ENCODE results near the gene NAT8L.

The NAT8L gene

DNA sequence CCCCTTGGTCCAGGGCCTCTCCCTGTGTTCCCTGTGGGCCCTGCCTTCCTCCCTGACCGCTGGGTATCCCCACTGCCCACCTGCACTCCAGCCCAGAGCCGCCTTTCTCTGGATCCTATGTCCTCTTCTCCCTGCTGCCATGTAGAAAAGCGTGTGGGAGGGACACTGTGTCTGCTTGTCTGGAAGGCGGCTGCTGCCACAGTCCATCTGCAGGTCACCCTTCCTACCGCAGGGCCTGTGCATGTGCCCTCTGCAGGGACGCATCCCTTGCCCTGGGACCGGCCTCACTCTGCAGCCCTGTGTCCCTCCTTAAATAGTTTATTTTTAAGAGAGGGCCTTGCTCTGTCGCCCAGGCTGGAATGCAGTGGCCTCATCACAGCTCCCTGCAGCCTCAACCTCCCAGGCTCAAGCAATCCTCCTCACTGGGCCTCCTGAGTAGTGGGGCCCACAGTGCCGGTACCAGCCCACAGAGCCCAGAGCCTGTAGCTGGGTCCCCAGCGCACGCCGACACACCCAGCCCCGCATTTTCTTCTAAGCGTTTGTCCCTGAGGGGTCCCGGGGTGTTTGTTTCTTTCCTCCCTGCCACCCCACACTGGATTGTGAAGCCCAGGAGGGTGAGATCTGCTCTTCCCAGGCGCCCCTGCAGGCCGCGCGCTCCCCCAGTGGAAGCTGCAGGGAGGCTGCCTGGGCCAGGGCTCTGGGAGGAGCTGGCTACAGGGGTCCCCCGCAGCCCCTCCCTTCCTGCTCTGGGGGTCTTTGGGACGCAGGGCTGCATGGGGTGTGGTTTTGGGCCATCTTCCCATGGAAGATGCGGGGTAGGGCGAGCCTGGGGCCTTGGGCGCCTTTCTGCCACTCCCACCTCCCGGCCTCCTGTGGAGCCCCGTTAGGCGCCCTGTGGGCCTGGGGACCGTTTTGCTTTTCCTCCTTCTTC lies 12.8 kb upstream of the NAT8L start:
- no peak for DNase-seq

DNA sequence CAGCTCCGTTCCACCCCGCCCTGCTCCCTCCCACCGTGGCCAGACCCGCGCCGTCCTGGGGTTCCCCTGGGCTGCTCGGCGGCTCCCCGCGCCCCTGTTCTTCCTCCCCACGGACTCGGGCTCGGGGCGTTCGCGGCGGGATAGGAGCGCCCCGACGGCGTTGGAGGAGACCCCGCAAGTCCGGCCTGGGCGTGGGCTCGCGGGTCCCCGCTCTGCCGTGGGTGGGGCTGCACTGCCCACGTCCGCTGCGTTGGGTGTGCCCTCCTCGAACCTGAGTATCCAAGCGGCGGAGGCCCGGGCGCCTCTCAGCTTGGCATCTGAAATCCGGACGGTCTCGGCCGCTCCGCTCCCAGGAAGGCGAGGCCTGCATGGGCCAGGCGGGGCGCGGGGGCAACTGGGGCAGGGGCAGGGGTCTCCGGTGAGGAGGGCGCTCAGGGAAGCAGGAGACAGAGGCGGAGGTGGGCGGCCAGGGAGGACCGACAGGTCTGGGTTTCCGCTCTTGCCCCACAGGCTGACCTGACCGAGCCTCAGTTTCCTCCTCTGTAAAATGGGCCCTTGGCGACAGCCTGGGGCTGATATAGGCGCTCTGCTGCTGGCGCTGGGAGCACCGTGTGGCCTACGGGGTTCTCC lies 12.0 kb upstream of the NAT8L start:
- DNase-seq = no peak

DNA sequence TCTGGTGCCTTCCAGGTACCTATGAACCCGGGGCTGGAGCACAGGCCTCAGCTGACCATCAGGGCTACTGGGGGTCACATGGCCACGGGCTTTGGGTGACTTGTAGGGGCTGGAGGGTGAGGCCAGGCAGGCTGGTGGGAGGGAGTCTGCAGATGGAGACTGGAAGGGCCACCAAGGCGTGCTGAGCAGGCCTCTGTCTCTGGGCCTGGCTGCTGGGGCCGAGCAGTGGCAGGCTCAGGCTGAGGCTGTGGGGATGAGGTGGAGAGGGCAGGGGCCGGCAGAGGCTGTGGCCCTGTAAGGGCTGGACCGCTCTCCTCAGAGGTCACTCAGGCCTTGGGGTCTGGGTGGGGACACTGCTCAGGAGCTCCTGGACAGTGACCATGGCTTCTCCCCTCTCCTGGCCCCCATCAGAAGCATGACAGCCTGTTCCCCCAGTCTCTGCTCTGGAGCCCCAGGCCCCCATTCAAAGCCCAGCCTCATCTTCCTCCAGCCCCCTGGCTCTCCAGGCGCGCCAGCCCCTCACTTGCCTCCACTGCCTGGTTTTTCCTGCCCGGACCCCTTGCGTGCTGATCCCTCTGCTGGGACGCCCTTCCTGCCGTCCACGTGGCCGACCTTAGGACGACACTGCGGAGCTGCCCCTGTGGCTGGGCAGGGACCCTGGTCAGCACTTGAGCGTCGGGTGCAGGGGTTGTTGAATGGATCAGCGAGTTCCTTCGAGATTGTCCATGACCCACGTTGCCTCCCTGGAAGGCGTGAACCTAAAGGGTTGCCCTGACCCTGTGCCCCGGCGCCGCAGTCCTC lies 11.1 kb upstream of the NAT8L start:
- no peak for DNase-seq

DNA sequence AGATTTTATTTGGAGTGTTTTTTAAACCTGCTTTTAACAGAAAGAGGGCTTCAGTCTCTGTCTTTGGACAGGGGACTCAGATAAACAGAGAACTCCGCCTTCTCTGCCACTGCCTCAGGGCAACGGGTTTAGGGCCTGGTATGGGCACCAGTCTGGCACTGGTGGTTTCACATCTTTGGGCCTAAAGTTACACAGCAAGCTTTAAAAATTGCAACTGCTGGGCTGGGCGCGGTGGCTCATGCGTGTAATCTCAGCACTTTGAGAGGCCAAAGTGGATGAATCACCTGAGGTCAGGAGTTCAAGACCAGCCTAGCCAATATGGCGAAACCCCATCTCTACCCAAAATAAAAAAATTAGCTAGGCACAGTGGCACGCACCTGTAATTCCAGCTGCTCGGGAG lies 10.3 kb upstream of the NAT8L start:
- DNase-seq = no peak

DNA sequence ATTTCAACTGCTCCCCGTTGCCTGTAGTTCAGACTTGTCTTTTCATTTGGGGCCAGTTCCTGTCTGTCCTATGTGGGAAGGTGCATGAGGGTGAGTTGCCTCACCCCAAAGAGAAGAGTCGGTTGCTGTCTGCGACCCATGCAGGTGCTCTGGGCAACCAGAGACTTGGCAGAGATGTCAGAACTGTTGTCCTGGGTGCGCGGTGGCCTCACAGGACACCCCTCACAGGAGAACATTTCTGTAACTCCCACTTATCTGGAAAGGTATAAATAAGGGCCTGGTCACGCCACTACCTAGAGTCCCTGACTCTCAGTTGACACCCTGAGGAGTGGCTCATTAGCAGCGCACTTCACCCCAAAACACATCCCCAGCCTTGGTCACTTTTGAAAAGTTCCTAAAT lies 9.7 kb upstream of the NAT8L start:
- DNase-seq = no peak

DNA sequence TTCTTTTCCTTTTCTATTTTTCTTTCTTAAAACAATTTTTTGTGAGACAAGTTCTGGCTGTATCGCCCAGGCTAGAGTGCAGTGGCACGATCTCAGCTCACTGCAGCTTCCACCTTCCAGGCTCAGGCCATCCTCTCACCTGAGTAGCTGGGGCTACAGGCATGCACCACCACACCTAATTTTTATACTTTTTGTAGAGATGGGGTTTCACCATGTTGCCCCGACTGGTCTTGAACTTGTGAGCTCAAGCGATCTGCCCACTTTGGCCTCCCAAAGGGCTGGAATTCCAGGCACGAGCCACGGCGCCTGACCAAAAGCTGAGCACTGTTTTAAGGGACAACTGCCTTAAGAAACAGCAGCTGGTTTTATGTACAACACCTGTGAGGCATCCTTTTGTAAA lies 9.3 kb upstream of the NAT8L start:
- DNase-seq = no peak

DNA sequence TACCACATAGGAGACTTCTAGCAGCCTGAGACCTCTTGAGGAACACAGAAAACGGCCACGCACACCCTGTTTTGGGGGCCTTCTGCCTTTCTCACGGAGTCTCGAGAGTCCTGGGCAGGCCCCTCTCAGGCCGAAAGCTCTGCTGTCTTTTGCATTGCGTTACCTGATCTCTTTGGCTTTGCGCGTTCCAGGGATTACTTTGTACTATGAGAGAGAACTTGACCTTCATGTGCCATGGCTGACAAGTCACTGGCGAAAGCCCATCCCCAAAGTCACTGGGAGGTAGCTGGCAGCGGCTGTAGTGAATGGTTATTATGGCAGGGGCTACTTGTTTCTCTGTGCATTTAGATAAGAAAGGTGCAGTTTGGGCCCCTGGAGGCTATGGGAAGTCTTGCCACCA lies 8.0 kb upstream of the NAT8L start:
- DNase-seq = no peak

DNA sequence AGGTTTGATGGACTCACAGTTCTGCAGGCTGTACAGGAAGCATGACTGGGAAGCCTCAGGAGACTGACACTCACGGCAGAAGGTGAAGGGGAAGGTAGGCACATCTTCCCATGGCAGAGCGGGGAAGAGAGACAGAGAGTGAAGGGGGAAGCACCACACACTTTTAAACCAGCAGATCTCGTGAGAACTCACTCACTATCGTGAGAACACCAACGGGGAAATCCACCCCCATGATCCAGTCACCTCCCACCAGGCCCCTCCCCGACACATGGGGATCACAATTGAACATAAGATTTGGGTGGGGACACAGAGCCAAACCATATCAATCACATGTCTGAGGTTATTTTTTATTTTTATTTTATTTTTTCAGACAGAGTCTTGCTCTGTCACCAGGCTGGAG lies 4.9 kb upstream of the NAT8L start:
- DNase-seq = no peak

DNA sequence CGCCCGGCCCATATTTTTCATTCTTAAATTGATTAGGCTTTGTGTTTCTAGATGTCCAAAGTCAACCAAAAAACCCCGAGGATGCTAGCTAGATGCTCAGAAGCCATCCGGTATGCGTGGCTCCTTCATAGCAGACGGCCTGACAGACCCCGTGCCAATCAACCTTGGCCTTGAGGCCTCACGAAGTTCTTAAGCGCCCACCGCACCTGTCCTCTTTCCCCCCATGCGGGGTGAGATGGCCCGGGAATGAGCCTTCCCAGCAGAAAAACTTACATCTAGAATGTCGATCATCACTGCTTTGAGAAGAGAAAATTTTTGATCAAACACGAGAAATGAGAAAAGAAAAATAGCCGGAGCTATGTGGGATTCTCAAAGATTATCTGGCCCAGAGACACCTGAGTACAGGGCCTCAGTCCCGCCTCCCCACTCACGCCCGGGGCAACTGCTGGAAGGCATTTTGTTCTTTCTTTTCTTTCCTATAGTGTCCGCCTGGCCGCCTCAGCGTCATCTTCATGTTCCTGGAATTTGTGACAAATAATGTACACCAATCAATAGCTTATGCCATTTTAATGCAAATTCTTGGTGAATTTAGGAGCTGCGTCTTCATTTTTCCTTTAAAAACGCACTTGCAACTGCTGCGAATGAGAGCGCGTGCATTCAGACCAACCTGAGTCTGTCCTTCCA lies 1.6 kb upstream of the NAT8L start:
- no peak for DNase-seq

DNA sequence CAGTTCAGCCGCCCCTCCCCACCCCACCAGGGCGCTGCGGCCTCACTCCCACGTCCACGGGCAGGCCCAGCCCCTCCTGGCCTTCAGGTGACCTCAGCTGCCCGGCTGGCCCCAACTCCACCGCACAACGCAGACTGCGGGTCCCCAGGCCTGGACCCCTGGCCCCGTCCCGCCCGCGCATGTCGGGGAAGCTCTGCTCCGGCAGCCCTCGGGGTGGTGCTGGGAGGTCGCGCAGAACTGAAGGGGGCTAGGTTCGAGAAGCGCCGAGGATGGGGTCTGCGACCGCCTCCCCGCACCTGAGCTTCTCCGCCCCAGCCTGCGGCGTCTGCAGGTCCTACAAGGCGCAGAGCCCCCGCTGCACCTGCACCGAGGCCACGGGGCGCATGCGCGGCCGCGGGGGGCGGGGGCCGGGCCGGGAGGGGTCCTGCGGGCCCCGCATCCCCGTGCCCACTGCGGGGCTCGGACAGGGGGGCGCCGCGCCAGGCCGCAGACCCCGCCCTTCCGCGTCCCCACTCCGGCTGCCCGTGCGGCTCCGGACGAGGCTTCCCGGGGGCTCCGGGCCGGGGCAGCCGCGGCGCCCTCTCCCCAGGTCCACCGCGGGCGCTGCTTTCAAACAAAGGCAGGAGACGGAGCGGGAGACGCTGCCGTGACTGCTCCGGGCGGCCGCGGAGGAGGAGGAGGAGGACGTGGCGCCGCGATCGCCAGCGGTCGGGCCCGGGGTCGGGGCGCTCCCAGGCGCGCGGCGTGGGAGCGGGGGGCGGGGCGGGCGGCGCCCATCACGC lies 672 bp upstream of the NAT8L start:
- DNase-seq = no peak

DNA sequence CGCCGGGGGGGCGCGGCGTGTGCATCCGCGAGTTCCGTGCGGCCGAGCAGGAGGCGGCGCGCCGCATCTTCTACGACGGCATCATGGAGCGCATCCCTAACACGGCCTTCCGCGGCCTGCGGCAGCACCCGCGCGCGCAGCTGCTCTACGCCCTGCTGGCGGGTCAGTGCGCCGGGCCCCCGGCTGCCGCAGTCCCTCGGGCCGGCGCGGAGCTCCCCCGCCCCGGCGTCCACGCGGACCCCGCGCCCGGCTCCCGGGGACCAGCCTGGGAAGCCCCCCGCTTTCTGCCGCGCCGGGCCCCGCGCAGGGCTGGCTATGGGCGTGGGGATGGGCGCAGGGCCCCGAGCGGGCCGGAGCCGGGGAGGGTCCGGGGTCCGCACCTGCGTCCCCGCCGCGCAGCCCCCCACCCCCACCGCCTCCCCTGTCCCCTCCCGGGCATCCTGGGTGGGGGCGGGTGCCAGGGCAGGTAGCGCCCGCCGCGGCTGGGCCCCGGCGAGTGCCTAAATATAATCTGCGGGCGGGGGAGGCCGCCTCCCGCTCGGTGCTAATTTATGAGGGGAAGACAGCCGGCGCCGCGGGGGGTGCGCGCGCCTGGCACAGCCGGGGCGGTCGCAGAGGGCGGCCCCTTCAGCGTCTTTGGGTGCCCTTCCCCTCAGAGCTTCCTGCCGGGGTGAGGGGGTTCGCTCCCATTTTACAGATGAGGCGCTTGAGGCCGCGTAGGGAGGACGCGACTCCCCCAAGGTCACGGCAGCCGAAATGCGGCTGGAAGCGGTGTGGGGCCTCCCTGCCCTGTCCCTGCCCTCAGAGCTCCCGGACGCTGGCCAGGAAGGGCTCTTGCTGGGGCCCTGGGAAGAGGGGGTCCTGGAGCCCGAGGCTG lies 837 bp downstream of the NAT8L start:
- no peak for DNase-seq

DNA sequence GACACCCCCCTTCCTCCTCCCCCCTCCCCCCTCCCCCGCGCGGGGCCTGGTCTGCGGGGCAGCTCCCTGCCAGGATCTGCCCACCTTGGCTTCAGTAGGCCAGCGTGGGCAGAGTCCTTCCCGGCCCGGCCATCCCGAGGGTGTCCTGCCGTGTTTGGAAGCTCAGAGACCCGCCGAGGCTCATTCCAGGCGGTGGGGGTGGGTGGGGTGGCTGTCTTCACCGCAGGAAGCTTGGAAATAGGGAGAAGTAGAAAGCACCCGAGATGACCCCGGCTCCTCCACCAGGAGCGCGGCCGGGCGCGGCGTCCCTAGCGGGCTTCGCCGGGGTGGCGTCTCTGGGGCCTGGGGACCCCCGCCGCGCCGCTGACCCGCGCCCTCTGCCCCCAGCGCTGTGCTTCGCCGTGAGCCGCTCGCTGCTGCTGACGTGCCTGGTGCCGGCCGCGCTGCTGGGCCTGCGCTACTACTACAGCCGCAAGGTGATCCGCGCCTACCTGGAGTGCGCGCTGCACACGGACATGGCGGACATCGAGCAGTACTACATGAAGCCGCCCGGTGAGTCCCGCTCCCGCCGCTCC lies 1.6 kb downstream of the NAT8L start:
- DNase-seq = no peak

DNA sequence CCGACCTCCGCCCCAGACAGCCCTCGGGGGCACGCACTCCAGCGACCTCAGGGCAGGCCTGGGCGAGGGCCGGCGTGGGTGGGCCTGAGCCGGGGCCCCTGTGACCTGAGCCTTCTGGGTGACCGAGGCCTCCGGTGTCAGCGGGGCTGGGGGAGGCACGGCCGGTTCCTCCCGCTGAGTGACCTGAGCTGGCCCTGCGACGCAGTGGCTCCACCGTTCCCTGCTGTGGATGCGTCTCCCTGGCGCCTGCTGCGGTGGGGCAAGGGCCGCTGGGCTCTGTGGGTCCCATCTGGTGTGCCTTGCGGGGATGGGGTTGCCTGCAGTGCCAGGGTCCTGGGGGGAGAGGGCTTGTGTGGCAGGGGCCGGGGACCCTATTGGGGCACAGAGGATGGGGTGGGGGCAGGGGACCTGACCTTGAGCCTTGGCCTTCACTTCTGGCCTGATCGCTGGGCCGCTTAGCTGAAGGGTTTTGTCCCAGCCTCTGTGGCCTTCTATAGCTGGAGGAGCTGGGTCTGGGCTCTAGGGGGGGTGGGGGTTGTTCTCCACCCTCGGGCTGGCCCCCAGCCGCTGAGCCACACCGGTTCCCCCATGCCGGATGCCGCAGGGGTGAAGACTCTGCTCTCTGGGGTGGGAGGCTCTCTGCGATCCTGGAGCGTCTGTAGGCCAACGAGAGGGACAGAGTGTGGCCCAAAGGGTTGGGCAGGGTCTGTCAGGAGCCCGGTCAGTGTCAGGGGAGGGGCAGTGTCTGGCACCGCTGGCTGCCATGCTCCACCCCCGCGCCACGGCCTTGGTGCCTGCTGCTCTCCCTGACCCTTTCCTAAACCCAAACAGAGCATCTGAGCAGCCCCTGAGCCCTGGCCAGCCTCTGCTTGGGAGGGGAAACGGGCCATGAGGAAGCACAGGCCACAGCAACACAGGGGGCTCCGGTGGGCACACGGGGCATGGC lies 2.3 kb downstream of the NAT8L start:
- no peak for DNase-seq

DNA sequence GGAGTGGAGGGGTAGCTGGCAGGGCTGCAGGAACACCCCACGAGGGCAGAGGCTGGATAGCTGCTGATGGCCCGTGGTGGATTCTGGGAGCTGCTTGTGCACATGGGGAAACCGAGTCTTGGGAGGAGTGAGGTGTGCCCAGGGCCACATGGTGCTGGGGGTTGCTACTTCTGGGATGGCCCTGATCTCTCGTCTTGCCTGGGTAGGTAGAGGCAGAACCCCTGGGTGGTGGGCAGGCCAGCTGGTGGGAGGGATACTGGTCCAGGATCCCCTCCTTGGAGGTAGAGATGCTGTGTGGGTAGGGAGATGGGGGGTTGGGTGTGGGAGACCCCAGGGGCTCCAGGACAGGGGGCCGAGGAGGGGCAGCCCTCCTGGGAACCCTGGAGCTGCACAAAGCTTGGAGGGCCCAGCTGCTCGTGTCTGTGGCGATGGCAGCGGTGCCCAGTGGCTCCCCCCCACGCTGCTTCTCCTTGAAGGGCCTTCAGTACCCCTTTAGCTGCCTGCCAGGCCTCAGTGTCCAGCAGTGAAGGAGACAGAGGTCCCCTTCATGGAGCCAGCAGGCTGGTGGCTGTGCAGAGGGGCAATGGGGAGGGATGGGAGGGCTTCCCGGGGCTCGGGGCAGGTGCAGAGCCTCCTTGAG lies 3.2 kb downstream of the NAT8L start:
- DNase-seq = no peak

DNA sequence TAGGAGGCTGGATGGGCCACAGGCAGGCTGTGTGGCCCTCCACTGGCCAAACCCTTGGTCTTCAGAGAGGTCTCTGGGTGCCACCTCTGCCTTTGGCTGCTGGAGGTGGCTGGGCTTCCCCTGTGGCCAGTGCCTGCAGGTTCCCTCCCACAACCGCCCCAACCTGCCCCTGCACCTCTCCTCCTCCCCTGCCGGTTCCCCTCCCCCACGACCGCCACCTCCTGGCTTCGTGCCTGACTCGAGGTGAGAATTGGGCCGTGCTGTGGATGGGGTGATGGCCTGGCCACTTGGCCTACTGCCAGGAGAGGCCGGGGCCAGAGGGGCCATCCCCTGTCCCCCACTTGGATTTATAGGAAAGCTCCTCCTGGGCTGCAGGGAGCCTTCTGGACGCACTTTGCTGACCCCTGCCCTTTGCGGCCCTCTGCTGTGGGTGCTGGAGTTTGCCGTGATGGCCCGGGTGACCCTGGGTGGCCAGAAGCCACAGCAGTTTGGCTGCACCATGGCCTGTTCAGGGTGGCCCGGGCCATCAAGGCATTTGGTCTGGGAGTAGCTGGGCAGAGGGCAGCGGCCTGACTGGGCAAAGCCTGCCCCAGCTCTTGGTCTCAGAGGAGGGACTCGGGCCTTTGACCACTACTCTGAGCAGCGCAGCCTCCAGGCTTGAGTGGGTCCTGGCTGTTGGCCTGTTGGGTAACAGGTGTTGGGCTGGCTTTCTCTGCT lies 3.8 kb downstream of the NAT8L start:
- no peak for DNase-seq

DNA sequence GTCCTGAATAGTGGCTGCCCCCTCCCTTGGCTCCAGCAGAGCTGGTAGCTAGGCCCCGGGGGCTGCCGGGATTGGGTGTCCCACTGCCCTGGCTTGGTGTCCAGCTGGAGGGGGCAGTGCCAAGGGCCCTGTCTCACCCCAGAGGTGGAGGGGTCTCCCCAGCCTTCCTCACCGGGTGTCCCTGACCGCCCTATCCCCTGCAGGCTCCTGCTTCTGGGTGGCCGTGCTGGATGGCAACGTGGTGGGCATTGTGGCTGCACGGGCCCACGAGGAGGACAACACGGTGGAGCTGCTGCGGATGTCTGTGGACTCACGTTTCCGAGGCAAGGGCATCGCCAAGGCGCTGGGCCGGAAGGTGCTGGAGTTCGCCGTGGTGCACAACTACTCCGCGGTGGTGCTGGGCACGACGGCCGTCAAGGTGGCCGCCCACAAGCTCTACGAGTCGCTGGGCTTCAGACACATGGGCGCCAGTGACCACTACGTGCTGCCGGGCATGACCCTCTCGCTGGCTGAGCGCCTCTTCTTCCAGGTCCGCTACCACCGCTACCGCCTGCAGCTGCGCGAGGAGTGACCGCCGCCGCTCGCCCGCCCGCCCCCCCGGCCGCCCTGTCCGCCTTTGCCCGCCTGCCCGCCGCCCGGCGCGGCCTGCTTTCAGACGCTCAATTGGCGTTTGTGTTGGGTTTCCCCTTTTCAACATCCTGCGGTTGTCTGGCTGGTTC lies 4.6 kb downstream of the NAT8L start:
- DNase-seq = no peak

DNA sequence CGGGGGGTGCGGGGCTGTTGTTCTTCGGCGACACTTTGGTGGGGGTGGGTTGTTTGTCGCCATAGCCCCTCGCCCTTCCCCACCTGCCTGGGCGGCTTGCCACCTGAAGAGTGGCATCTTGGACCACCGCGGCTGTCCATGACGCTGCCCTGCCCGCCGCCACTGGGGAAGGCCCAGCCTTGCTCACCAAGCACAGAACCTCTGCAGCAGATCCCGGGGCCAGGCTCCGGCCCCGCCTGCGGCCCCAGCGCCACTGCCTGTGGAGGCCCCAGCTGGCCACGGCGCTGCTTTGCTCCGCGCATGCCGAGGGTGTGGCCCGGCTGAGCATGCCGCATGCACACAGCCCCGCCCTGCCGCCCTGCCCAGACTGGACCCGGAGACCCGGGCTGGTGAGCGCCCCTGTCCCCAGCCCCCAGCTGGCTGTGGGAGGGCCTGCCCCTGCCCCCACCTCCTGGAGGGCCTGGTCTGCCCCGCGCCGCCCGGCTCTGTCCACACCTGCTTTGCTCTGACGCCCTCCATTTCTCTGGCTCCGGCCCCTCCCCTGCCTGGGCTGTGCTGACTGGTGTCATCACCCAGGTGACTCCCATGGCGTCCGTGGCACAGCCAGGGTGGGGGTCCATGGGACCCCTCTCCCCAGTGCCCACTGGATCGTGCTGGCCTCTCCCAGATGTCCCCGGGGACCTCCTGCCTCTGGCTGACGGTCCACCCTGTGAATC lies 5.3 kb downstream of the NAT8L start:
- DNase-seq = peak; percentile 17

All from right forelimb (tissue), 1 donor.